BE2C (cell line): Measurements from ENCODE around the gene RIMOC1.
A peak's percentile ranks its signal among the peaks of the same experiment; 100 is the strongest.

Experiments used
- DNase-seq: peaks from one replicate; pipeline ENCODE4 v3.0.0-alpha.2; 2020
- H3K27me3 ChIP-seq: fragments of 250-450 bp; sonication (Bioruptor Pico); 2 replicates; pipeline ENCODE4 v1.5.1; 2020; ENCODE audit warnings: mild to moderate bottlenecking
- H3K36me3 ChIP-seq: fragments of 250-450 bp; sonication (Bioruptor Pico); 2 replicates; pipeline ENCODE4 v1.5.1; 2020; ENCODE audit warnings: mild to moderate bottlenecking
- H3K4me1 ChIP-seq: fragments of 250-450 bp; sonication (Bioruptor Pico); 2 replicates; pipeline ENCODE4 v1.5.1; 2020
- H3K4me3 ChIP-seq: 2 replicates; pipeline ENCODE4 v1.5.1; 2011; ENCODE audit warnings: low read depth, low read length
- H3K9me3 ChIP-seq: fragments of 250-450 bp; sonication (Bioruptor Pico); 2 replicates; pipeline ENCODE4 v1.5.1; 2020
- CTCF ChIP-seq: IDR thresholded peaks from 2 replicates; pipeline ENCODE4 v1.5.1; 2012; ENCODE audit warnings: mild to moderate bottlenecking, low read depth, low read length

Gene RIMOC1

GRCh38 chr5:41921874-41922273, 17.7 kb downstream of the RIMOC1 start:
- no peak overlapping the region for H3K4me3 ChIP-seq
- DNase-seq = no peak
- H3K9me3 ChIP-seq = no peaks in the 10 kb centered on the region
- no peak for TF ChIP-seq CTCF
- peaks cover 4% of the 10 kb centered on the region; the same call in 1 of the 2 replicates for H3K27me3 ChIP-seq
- H3K36me3 ChIP-seq = peaks cover 25% of the 10 kb centered on the region
- no peaks in the 10 kb centered on the region for H3K4me1 ChIP-seq

GRCh38 chr5:41924526-41924871, 20.4 kb downstream of the RIMOC1 start:
- Histone ChIP-seq H3K4me3 (peak overlapping the region; percentile 75), H3K27me3 (peaks cover 4% of the 10 kb centered on the region; the same call in 1 of the 2 replicates), H3K36me3 (peaks cover 7% of the 10 kb centered on the region), H3K4me1 (no peaks in the 10 kb centered on the region), H3K9me3 (no peaks in the 10 kb centered on the region)
- TF ChIP-seq CTCF = no peak
- DNase-seq = no peak

- Histone ChIP-seq H3K9me3 (no peaks in the 10 kb centered on the region), H3K27me3 (peaks cover 4% of the 10 kb centered on the region; the same call in 1 of the 2 replicates), H3K4me1 (no peaks in the 10 kb centered on the region), H3K36me3 (peaks cover 1% of the 10 kb centered on the region), H3K4me3 (peak within 1 kb of the TSS; percentile 75)
- peak; percentile 88 for DNase-seq
- TF ChIP-seq CTCF = peak; percentile 53
These were observed 20.9 kb downstream of the RIMOC1 start, which contains the start of gene FBXO4 for GRCh38 chr5:41924872-41925554. FBXO4 (plus strand) TSS chr5:41925281; CDS start chr5:41925310, 29 bp downstream.

- Histone ChIP-seq H3K4me1 (no peaks in the 10 kb centered on the region), H3K9me3 (no peaks in the 10 kb centered on the region), H3K27me3 (peaks cover 4% of the 10 kb centered on the region; the same call in 1 of the 2 replicates), H3K4me3 (peak overlapping the region; percentile 75), H3K36me3 (no peaks in the 10 kb centered on the region; the same call in 1 of the 2 replicates)
- TF ChIP-seq CTCF = no peak
- no peak for DNase-seq
These were observed 21.4 kb downstream of the RIMOC1 start for GRCh38 chr5:41925555-41925951.

- H3K9me3 ChIP-seq = no peaks in the 10 kb centered on the region
- DNase-seq = no peak
- H3K4me3 ChIP-seq = no peak overlapping the region
- no peaks in the 10 kb centered on the region for H3K4me1 ChIP-seq
- no peak for TF ChIP-seq CTCF
- H3K27me3 ChIP-seq = peaks cover 4% of the 10 kb centered on the region; the same call in 1 of the 2 replicates
- no peaks in the 10 kb centered on the region for H3K36me3 ChIP-seq
These were observed 23.5 kb downstream of the RIMOC1 start for GRCh38 chr5:41927604-41928003.

- Histone ChIP-seq H3K4me1 (no peaks in the 10 kb centered on the region), H3K36me3 (no peaks in the 10 kb centered on the region), H3K4me3 (no peak overlapping the region), H3K27me3 (peaks cover 4% of the 10 kb centered on the region; the same call in 1 of the 2 replicates), H3K9me3 (no peaks in the 10 kb centered on the region)
- no peak for TF ChIP-seq CTCF
- DNase-seq = no peak
These were observed 24.9 kb downstream of the RIMOC1 start for GRCh38 chr5:41929035-41929434.
